NCI-H2029 (cell line): ENCODE data around the gene AGAP1.
A peak's percentile ranks its signal among the peaks of the same experiment; 100 is the strongest.

ENCODE experiments used
- DNase-seq: peaks from one replicate; lab custom pipeline; 2025; lab: John Stamatoyannopoulos, UW

AGAP1 gene

GRCh38 chr2:235508371-235509160 lies 14.7 kb downstream of the AGAP1 start:
- no peak for DNase-seq

GRCh38 chr2:235510318-235510717 lies 16.5 kb downstream of the AGAP1 start:
- DNase-seq = no peak

- DNase-seq = peak; percentile 47
Observed at GRCh38 chr2:235511187-235511661, 17.4 kb downstream of the AGAP1 start.

- DNase-seq = no peak
Observed at GRCh38 chr2:235511751-235512698, 18.2 kb downstream of the AGAP1 start.

GRCh38 chr2:235512699-235513053 lies 18.8 kb downstream of the AGAP1 start:
- DNase-seq = no peak

- DNase-seq = no peak
Observed at GRCh38 chr2:235513984-235514626, 20.3 kb downstream of the AGAP1 start.

- DNase-seq = no peak
Observed at GRCh38 chr2:235514627-235515363, 21.0 kb downstream of the AGAP1 start.

- no peak for DNase-seq
Observed at GRCh38 chr2:235515364-235515742, 21.5 kb downstream of the AGAP1 start.

GRCh38 chr2:235515821-235516220 lies 22.0 kb downstream of the AGAP1 start:
- DNase-seq = no peak

GRCh38 chr2:235516257-235516656 lies 22.4 kb downstream of the AGAP1 start:
- no peak for DNase-seq

- DNase-seq = no peak
Observed at GRCh38 chr2:235518322-235519090, 24.7 kb downstream of the AGAP1 start.

GRCh38 chr2:235520787-235521186 lies 26.9 kb downstream of the AGAP1 start:
- DNase-seq = no peak

- DNase-seq = peak; percentile 76
Observed at GRCh38 chr2:235521844-235522243, 28.0 kb downstream of the AGAP1 start.

GRCh38 chr2:235523021-235523420 lies 29.2 kb downstream of the AGAP1 start:
- no peak for DNase-seq

- no peak for DNase-seq
Observed at GRCh38 chr2:235523486-235524150, 29.8 kb downstream of the AGAP1 start.

- DNase-seq = no peak
Observed at GRCh38 chr2:235526166-235526565, 32.3 kb downstream of the AGAP1 start.

GRCh38 chr2:235527806-235528469 lies 34.1 kb downstream of the AGAP1 start:
- no peak for DNase-seq

- no peak for DNase-seq
Observed at GRCh38 chr2:235529621-235530020, 35.8 kb downstream of the AGAP1 start.

- DNase-seq = no peak
Observed at GRCh38 chr2:235530735-235531134, 36.9 kb downstream of the AGAP1 start.

GRCh38 chr2:235532307-235532706 lies 38.5 kb downstream of the AGAP1 start:
- no peak for DNase-seq
